HG03066 (cell line): ENCODE data around the gene PRICKLE1.

Experiments
- ATAC-seq: cut with Tn5 transposase; IDR thresholded peaks from one replicate; pipeline ENCODE4 v1.9.1; 2021; ENCODE audit warnings: low read depth; ENCODE audit not compliant: unreplicated experiment

PRICKLE1 gene

DNA sequence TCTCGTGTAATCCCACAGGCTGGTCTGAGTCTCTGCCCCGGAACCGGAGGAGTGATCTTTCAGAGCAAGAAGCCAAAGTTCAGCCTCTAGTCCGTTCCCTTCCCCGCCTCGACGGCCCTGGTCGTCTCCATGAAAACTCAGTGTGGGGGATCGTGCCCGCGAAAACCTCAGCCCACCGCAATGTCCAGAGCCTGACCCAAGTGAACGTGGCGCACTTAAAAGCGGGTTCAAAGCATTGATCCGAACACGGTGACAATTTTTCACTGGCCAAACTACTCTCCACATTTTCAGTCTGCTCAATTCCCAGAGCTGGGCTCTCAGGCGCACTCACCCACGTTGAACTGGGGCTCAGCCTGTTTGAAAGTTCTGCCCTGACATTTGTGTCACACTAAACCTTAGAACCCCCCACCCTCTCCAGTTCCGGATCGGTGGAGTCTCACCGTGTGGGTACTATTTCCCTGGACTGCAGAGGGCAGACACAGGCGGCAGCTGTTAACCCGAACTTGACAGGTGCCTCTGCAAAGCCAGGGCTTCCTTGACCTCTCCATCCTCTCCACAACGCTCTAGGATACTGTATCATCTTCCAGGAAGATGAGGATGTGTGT is 886 bp upstream of the PRICKLE1 start:
- ATAC-seq: no peak

DNA sequence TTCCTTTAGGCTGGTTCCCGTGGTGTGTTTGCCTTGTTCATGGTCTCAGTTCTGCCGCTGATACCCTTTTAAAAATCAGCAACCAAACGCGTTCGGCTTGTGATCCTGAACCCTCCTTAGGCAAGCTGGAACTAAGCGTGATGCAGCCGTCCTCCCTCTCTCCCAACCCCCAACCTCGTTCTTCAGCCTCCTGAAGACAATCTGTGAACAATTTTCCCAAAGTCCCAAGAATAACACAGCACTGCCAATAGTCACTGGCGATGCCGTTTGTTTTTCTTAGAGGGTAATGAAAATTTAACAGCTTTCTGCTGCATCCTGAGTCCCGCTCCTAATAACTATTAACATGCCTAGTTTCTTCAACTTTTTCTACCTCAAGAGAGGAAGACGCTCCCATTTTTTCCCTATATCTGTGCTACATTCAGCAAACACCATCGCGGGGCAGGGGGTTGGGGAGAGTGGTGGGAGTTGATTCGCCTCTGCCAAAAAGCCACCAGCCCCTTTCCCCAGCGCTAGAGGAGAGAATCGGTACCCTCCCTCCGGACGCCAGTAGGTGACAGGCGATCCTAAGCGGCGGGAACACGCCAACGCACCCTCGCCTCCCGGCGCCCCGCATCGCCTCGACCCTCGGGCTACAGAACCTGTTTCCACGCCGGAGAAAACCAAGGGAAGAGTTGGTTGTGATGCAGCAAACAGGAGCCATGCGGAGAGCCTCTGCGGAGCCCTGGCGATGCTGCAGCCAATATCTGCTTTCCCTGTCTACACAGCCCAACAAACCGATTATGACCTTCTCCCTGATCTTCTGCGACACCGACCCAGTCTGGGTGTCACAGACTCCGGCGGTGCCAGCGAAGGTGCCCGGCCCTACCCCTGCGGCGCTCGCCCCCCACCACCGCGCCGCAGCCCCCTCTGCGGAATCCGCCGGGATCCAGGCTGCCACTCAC is 752 bp downstream of the PRICKLE1 start:
- peak; percentile 35 for ATAC-seq

DNA sequence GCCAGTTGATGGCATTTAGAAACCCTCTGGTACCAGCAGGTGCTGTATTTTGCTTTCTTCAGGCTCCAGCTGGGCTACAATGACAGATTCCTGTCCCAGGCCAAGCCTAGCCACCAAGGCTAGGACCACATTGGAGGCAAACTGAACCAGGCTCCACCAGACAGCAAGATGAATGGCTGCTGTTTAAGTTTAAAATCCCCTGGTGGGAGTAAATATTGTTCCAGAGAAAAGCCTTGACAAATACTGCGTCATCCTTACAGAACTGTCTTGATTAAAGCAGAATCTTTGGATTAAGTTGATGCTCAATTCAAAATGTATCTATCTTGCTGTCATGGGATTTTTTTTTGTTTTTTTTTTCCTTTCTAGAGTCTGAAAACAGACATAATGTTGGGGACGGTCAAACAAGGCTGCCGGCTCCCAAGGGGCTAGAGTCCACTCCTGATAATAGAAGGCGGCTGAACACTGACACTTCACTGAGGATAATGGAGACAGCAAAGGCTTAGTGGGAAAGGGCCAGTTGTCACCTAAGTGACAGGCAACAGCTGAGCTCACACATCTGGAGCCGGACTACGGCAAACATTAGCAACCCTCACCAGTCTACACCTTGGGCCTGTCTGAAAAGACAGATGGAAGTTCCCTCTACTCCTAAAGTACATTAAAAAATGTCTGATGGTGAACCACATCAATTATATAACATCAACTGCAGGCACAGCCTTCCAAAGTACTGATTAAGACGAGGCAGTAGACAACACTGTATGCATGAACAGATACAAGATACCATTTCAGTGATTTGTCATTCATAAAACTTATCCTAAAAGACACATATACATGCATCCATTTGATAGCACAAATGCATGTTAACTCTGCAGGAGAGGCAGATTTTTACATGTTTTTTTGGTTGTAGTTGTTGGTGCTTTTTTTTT is 1.7 kb downstream of the PRICKLE1 start:
- ATAC-seq: no peak

DNA sequence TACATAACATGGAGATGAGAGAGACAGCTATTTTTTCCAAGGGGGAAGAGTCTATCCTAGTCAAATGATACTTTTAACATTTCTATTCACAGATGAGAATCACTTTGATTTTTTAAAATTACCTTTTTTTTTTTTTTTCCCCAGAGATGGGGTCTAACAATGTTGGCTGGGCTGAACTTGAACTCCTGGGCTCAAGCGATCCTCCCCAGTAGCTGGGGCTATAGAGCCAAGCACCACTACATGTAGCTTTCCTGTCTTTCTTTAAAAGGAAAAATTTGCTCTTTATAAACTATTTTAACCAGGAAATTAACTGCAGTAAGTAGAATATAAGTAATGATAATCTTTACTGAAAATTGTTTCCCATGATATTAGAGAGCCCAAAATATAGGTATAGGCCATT is 3.3 kb downstream of the PRICKLE1 start:
- no peak for ATAC-seq

DNA sequence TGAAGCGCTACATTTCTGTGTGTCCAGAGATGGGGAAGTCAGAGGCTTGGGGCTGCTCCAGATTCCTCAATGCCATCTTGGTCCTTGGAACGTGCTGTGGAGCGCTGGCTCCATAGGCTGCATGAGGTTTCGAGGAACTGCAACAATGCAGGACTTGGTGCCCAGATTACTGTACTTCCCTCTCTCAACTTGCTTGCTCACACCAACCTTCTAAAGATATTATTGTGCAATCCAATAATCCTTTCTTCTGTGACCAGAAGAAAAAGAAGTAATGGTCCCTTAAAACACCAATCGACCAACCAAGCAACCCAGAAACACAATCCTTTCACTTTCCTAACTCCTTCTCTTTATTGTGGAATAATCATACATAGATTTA is 3.7 kb downstream of the PRICKLE1 start:
- ATAC-seq: no peak

DNA sequence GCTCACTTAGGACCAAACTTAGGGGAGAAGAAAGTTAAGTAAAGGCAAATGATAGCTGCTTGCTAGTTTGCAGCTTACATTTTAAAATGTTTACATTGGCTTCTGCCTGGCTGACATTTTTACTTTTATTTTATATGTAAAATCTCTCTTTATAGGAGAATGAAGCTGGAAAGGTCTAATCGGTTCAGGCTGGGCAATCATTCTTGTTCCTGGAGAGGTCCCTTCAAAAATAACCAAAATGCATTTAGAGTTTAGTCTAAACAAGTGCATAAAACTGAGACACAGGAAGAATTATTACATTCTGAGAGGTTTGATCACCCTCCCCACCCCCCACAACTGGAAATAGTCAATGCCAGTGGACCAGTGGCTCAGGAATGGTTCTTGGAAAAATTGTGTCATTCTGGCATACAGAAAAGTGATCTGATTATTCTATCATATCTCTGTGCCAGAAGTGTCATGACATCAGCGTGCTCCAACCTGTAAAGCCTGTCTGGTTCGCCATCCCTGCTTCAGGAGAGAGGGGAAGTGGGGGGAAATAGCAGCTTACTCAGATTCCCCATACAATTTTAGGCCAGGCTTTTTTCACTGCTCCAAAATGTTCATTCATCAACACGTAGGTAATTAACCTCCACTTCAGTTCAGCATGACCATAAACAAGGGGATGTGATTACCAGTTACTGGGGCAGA is 4.2 kb downstream of the PRICKLE1 start:
- no peak for ATAC-seq

DNA sequence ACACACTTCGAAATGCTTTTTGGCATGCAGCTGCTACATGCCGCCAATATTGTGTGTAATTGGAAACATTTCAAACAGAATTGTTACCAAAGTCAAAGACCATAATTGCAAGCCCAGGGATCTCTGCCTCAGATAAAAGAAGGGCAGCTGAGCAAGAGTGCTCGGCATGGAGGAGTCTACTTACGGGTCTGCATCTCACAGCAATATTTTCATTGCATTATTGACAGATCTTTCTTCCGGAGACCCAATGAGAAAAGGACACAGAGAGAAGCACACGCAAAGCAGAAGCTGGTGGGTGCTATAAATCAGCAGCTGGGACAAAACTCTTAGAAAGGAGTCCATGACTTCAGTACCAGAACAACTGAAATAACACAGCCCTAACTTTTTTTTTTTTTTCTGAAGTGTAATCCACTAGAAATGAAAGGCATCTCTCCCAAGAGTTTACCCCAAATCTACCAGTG is 4.9 kb downstream of the PRICKLE1 start:
- ATAC-seq: no peak

DNA sequence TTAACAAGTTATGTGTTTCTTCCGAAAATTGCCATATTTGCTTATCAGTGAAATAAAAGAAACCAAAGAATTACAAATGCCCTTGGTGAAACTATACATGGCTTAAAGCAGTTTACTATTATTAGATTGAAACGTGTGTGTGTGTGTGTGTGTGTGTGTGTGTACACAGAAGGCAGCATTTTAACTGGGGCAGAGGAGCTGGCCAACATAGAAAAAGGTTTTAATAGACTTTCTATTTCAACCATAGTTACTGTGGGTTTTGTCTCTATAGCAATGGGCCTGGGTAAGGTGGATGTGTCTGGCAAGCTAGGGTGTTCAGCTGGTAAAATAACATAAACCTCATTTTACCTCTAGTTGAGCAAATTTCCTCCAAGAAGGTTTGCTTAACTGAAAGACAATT is 6.5 kb downstream of the PRICKLE1 start:
- no peak for ATAC-seq

DNA sequence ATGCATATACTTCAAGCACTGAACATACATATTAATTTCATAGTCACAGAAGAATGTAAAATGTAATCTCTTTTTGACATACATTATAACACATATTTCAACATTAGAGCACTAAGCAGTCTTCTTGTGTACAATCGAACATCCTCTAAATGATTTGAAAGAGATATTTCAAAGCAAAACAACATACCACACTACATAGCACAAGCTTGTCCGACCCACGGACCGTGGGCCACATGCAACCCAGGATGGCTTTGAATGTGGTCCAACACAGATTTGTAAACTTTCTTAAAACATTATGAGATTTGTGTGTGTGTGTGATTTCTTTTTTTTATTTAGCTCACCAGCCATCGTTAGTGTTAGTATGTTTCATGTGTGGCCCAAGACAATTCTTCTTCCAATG is 7.0 kb downstream of the PRICKLE1 start:
- ATAC-seq: no peak

DNA sequence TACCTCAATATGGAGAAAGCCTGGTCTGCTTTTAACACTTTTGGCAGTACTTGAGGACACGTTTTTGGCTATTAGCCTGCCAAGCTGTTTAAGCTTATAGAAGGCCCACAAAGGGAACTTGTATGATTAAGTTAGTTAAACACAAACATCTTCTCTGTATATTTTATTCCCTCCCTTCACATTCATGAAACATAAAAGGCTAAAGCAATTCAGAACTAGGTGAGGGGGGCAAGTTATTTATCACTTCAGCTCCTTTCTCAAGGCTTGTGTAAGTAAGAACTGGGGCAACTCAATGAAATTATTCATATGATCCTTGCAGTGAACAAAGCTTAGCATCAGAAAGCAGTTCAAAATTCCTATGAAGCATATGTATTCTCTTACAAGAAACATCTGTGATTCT is 7.5 kb downstream of the PRICKLE1 start:
- ATAC-seq: no peak

DNA sequence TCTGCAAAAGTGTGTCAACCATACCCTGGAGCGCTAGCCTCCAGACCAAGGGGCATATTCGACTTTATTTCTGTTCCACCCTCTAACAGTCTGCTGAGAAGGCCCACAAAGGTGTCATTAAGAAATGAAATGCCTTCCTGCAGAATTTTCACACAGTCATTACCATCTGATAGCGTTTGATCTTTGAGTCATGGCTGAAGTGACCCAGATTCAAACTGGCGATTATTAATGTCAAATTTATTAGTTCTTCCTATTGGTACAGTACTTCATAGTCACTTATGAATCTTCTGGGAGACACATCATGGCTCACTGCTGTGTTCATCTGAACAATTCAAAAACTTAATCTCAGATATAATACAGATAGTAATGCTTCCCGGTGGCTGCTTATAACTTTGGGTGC is 13.2 kb downstream of the PRICKLE1 start:
- ATAC-seq: no peak

DNA sequence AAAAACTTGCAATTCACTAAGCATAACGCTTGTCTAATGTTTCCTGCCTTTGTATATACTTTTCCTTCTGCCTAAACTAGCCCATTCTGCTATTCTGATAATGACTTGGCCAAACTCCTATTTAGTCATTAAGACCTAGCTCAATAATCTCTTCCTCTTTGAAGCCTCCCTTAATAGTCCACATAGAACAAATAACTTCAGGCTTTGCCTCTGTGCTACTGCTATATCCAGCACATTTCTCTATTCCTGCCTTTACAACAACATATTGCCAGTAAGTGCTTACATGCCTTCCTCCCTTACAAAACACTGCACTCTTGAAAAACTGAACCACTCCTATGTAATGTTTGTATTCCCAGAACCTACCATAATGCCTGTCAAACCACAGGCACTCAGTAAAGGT is 13.8 kb downstream of the PRICKLE1 start:
- ATAC-seq: no peak

DNA sequence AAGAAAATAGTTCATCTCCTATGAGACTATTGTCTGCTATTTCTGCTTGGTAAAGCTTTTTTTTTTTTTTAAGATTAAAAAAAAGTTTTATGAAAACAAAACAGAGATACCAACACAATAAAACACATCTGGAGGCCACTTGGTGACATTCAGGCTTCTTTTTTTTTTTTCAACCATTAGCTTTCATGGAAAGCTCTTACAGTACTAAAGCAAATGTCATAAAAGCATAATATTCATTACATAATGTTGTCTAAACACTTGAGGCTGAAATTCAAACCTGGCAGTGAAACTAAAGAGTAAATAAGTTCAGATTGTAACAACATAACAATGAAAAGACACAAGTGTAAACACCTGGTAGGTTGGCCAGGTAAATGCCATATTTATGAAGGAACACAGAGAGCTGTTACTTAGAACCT is 14.7 kb downstream of the PRICKLE1 start:
- ATAC-seq: no peak

DNA sequence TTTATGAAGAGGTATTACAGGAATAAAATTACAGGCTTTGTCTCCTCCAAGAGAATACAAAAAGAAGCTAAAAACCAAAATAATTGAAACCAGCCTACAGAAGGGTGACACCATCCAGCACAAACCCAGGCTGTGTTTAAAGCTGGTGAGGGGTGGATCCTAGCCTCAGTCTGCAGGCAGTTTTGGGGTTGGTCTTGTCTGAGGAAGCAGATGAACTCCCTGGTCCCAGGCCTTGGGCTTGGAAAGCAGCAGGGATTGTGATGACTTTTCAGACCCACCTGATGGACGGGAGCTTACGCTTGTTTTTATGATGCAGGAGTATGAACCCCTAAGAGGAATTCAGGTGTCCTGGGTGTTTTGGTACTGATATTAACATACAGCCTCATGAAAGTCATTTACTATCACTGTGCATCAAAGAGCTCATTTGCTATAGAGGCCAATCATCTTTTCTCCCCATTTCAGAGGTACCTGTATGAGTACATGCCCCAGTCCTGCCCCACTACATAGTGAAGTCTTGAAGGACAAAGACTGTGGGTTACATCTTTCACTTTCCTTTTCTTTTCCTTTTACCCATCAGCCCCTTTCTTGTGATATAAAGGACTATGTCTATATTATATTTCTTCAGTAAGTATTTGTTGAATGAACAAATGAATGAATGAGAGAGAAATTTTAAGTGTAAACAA is 18.1 kb downstream of the PRICKLE1 start:
- ATAC-seq: no peak

DNA sequence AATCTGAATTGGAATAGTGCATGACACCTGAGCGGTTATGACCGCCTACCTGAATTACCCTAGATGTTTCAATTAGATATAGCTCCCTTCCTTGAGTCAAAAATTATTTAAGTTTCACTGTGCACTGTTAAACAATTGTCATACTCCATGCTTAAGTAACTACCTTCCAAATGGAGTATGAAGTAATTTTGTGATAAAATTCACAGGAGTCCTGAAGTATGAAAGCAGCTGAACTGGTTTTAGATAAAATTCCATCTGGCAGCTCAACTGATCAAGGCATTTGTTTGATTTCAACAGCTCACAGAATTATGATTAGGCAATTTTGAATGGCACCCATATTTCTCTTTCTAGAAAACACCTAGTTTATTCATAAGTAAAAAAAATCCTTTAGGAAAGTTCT is 19.5 kb downstream of the PRICKLE1 start:
- no peak for ATAC-seq

DNA sequence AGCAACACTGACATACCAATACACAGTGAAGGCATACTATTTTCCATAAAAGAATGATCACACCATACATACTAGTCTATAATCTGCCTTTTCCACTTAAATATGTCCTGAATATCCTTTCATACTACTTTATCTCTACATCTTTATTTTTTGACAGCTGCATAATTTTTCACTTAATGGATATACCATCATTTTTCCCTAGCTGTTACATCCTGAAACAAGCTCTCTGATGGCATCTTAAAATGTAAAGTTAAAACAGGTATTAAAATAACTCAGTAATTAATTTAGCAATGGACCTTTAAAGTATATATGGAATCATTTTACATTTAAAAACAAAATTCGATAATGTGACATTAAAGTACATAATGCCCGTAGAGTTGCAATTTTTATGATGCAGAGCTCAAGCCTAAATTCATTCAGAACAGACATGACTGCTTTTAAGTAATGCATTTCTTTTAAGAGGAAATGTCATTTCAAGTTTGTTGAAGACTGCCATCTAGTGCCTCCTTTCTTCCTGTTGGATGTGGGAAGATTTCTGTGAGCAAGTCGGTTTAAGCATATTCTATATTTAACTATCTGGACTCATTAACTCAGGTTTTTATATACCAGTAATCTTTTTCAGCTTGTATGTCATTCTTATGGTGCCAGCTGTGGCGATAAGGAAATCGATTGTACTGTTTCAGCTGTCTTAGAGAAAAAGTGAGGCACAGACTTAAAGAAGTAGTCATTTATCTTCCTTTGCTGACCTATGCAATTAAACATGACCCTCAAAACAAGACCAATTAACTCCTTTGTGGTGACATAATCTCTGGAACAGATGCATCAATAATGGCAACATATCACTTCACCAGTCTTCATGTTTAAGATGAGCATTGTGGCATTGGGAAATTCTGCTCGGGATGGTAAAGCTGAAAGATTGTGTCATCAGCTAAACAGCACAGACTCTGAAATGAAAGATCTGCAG is 20.3 kb downstream of the PRICKLE1 start:
- ATAC-seq: peak; percentile 62

DNA sequence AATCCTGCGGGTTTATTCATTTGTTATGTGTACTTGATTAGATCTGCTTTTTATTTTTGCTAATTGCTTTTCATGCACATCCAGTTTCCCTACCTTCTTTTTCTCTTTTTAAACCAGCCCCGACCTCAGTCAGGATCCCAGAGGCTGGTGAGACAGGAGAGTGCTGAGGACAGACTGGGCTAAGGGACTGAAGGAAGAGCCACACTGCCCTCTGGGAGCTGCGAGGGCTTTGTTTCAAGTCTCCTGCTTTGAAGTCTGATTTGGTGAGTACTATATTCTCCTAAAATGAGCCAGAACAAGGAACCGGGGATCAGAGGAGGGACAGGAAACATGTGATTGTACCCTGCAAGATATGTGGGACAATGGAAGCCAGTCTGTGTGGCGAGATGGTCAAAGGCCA is 23.9 kb downstream of the PRICKLE1 start:
- ATAC-seq: no peak

DNA sequence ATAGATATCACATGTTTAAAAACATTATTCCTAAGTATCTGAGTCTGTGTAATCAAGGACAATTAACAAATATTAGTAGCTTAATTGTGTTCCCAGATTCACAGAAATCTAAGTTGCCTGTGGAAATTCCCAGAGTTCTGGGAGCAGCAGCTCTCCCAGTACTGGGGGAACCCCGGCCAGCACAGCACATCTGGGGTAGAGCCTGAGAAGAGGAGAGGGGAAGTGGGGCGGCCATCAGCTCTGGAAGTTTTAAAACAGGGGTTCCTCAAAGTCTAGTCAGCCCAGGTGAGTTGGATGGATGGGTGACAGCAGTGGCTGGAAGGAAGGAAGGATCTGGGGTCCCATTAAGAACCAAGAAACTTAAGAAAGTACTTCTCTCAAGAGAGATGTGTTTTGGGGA is 24.6 kb downstream of the PRICKLE1 start:
- no peak for ATAC-seq

DNA sequence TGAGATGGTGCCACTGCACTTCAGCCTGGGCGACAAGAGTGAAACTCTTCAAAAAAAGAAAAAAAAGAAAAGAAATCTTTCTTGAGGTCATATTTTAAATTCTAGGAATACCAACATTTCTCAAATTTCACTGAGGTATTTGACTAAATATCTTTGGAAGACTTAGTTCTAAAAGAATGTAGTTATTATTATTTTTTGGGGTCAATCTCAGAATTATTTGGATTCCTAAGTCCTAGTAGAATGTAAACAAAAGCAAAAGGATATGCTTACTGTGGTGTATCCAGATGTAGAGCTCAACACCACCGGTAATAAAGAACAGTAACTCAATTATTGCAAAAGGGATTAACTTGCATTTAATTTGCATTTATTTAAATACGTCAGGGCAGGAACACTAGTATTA is 25.0 kb downstream of the PRICKLE1 start:
- no peak for ATAC-seq
